Kidney capillary endothelial cell (primary cell): ENCODE measurements around the gene PDK2.

Experiments used
- DNase-seq: peaks from one replicate; pipeline ENCODE4 v3.0.0-alpha.2; 2018; ENCODE audit warnings: low spot score

Gene PDK2

DNA sequence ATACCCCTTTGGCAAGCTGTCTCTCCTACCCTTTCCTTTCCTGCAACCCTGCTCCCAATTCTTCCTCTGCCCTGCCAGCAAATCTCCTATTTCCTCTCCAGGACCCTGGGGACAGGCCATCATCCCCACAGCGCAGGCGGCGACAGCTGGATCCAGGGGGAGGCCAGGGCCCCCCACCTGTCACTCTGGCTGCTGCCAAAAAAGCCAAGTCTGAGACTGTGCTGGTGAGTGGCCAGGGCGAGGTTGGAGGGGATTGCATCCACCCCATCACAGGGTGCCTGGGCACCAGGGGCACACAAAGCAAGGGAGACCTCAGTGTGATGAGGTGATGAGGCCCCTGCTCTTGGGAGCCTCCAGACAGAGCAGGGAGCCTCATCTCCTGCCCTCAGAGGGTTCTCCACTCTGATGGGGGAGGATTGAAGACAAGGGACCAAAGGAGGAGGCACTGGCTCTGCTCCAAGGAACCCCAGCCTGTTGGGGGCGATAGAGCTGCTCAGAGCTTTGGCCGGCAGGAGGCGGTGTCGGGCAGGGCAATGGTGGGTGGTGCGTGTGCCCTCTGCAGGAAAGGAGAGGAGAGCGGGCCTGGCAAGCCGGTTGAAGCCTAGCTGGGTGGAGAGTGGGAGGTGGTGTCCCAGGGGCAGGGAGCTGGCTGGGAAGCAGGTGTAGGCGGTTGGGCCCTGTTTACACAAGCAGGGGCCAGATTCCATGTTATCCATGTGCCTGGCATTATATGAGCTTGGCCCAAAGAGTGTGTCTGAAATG, 15.6 kb upstream of the PDK2 start:
- DNase-seq, result no peak

DNA sequence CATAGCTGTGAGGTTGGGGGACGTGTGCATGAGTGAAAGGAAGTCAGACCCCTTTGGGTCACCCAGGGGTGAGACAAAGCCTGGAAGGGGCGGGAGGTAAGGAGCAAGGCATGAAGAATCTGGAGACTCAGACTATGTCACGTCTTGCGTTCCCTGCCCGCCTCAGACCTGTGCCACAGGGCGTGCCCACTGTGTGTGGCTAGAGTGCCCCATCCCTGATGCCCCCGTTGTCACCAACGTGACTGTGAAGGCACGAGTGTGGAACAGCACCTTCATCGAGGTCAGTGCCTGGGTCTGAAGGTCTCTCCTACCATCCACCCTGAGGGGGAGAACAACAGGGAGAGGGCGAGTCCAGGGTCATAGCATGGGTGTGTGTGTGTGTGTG, 15.1 kb upstream of the PDK2 start:
- no peak for DNase-seq

DNA sequence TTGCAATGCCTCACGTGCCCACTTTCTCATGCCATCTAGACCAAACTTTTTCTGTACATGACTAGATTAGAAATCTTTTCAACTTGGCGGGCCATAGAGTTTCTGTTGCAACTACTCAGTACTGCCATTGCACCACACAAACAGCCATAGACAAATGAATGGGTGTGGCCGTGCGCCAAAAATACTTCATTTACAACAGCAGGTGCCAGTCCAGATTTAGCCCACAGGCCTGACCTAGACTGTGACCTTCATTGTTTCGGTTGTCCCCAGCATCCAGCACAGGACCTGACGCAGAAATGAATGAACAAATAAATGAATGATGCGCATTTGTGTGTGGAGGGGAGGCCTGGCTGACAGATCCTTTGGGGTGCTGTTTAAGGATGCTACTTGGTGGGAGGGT, 14.3 kb upstream of the PDK2 start:
- DNase-seq, result no peak

DNA sequence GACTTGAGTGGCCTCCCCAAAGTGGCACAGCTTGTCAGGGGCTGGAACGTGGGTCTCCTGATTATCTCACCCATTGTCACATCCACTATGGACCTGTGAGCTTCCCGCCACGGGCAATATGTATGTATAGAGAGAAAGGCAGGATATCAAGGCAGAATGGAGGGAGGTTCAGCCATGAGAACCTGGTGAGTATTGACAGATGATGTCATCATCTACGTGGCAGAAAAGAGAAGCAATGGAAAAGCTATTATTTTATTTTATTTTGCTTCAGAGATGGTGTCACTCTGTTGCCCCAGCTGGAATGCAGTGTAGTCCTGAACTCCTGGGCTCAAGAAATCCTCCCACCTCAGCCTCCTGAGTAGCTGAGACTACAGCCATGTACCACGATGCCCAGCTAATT, 13.4 kb upstream of the PDK2 start:
- no peak for DNase-seq

DNA sequence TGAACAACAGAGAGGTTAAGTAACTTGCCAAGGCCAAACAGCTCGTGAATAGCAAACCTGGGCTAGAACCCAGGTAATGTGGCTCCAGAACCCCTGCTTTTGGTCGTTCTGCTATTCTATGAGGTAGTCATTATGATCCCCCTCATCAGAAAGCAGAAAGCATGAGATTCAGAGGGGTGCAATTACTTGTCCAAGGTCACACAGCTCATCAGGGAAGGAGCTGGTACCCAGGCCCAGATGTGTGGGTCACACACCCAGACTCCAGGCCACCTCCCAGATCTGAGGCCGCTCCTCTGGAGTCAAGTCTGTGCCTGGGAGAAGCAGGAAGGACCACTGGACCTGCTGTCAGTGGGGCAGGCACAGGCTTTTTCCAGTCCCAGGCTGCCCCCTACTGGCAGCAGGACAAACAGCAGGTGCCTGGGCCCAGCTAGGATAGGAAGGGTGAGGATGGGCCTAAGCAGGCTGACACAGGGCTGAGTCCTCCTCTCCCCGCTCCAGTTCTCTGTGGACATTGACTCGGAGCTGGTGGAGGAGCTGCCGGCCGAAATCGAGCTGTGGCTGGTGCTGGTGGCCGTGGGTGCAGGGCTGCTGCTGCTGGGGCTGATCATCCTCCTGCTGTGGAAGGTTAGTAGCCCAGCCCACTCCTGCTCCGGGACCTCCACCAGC, 7.8 kb upstream of the PDK2 start:
- peak; percentile 51 for DNase-seq

DNA sequence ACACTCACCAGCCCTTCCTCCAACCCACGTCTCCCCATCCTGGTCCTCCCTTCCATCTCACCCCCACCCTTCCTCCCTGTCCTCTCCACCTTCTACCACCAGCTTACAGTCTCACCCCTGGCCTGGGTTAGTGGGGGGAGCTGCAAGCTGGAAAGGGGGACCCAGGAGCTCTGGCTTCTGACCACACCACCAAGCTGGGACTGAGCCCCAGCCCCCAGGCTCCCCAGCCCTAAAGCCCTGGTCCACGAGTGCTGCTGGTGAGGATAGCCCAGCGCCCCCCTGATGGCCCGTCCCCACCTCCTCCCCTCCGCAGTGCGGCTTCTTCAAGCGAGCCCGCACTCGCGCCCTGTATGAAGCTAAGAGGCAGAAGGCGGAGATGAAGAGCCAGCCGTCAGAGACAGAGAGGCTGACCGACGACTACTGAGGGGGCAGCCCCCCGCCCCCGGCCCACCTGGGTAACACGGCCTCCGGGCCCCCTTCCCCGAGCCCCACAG, 7.2 kb upstream of the PDK2 start:
- DNase-seq, result no peak

DNA sequence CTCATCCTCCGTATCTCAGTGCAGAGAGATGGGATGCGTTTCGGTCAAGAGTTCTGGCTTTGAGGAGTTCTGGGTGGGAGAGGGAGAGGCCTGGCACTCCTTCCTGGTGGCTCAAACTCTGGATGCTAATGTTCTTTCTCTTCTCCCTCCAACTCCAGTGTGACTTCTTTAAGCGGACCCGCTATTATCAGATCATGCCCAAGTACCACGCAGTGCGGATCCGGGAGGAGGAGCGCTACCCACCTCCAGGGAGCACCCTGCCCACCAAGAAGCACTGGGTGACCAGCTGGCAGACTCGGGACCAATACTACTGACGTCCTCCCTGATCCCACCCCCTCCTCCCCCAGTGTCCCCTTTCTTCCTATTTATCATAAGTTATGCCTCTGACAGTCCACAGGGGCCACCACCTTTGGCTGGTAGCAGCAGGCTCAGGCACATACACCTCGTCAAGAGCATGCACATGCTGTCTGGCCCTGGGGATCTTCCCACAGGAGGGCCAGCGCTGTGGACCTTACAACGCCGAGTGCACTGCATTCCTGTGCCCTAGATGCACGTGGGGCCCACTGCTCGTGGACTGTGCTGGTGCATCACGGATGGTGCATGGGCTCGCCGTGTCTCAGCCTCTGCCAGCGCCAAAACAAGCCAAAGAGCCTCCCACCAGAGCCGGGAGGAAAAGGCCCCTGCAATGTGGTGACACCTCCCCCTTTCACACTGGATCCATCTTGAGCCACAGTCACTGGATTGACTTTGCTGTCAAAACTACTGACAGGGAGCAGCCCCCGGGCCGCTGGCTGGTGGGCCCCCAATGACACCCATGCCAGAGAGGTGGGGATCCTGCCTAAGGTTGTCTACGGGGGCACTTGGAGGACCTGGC, 6.0 kb upstream of the PDK2 start:
- no peak for DNase-seq

DNA sequence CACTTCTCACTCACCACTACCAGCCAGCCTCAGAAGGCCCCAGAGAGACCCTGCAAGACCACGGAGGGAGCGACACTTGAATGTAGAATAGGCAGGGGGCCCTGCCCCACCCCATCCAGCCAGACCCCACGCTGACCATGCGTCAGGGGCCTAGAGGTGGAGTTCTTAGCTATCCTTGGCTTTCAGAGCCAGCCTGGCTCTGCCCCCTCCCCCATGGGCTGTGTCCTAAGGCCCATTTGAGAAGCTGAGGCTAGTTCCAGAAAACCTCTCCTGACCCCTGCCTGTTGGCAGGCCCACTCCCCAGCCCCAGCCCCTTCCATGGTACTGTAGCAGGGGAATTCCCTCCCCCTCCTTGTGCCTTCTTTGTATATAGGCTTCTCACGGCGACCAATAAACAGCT, 5.1 kb upstream of the PDK2 start:
- DNase-seq, result no peak

DNA sequence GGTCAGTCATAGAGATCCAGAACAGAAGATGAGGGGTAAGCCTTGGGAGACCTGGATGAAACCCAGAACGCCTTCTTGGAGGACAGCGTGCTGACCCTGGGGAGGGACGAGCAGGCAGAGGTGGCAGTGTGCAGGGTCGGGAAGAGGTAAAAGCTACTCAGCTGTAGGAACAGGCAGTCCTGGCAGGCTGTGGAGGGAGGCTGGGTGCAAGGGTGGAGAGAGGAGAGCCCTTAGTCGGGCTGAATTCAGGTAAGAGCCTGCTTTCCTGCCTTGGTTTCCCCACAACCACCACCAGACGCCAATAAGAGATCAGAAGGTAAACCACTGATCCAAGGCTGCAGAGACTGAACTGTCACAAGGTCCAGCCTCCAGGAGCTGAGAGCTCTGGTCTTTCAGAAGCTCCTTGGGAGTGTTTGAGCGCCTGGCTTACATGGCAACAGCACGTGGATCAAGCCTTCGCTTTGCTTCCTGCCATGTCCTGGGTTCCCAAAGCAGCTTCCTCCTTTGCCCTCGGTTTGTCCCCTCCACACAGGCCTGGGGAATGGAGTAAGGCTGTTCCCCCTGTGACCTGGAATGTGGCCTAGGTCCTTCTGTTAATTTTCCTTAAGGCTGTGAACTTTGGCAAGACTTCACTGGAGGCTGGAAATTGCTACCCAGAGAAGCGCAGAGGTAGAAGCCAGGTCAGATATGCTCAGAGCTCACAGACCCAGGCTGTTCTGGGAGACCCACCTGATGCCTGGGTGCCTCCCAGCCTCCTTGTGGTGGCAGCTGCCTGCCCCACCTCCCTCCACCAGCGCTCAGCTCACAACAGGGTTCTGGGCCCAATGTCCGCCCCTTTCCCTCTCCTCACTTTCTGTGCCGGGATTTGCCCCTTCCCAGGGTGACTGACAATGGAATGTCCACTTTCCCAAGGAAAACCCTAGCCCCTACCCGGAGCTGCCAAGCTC, 3.9 kb upstream of the PDK2 start:
- no peak for DNase-seq

DNA sequence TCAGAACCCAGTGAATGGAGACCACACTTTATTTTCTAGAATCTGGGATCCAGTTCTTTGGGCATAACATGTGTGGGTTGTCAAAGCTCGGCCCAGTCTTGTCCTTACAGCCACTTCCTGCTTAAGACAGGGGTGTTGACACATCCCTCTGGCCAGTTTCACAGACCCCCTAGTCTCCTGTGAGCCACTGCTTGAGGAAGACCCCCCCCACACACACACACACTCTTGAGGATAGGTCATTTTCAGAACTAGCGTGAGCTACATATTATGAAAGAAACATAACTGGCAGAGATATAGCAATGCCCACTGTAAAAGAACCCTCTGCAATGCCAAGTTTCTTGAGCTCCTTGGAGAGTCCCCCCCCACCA, 3.2 kb upstream of the PDK2 start:
- no peak for DNase-seq

DNA sequence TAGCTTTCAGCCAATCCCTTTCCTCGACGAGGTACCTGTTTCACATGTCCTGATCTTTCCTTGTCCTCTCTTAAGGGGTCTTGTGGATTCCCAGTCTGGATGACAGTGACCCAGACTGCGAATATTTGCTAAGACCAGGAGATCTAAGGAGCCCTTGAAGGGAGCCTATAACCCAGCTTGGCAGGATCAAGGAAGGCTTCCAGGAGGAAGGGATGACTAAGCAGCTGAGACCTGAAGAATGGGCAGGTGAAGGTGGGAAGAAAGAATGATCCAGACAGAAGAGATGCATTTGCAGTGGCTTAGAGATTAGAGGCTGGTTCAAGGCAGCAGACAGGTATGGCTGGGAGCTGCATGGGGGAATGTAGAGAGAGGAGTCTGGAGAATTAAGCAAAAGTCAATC, 1.9 kb upstream of the PDK2 start:
- DNase-seq, result no peak

DNA sequence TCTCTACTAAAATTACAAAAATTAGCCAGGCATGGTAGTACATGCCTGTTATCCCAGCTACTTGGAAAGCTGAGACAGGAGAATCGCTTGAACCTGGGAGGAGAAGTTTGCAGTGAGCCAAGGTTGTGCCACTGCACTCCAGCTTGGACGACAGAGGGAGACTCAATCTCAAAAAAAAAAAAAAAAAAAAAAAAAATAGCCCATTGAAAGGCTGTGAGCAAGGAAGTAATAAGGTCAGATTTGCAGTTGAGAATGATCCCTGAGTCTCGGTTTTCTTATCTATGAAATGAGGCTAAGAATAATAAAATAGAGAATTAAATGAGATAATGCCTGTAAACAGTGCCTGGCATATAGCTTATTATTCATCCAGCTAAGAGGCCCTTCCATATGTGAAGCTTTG, 1.3 kb upstream of the PDK2 start:
- no peak for DNase-seq

DNA sequence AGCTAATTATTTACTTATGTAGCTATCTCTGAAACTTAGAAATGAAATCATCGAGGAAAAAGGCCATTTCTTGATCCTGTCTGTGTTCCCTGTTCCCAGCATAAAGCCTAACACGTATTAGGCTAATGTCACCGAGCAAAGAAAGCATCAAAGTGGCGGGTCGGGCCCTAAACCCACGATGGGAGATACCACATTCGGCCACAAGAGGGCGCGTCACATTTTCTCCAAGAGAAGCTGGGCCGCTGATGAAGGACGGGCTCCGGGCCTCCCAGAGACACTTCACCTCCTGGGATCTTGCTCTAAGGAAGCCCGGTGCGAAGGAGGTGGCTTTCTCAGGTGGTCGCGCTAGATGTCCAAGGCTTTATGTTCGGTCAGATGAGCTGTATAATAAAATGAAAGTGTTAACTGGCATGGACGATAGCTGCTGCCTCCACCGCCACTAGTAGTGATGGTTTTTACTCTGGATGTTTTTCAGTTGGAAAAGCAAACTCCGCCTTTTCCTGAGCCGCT, 853 bp upstream of the PDK2 start:
- DNase-seq, result peak; percentile 81

DNA sequence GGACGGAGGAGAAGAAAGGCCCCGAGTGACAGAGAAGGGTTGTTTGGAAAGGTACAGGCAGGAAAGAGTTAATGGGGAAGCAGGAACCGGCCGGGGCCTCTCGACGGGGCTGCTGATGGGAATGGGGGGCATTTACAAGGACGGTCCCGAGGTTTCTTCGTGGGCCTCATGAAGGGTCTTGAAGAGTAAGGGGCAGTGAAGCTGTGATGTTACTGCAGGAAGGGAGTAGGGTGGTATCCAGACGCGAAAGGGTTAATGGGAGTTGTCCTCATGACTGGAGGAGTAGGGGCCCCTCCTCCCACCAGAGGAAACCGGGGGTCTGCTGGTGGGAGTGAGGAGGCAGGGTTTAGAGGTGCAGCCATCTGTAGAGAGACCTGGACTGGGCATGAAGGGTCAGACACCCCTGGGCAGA, 481 bp downstream of the PDK2 start:
- DNase-seq, result no peak

DNA sequence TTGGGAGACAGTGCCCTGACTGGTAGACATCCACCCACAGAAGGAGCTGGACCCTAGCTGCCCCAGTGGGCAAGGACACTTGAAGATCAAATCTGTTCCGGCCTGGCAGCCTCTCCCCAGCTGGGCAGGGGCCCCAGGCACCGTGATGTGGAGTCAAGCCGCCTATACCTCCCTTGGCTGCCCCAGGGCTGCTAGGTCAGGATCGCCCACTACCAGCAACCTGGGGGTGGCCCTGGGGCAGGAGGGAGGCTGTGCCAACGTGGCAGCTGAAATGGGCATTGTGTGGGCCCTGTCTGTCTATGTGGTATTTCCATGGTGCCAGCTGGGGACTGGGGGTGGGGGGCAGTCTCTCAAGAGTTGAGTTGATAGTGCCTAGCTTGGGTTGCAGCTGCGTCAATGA, 941 bp downstream of the PDK2 start:
- DNase-seq, result no peak

DNA sequence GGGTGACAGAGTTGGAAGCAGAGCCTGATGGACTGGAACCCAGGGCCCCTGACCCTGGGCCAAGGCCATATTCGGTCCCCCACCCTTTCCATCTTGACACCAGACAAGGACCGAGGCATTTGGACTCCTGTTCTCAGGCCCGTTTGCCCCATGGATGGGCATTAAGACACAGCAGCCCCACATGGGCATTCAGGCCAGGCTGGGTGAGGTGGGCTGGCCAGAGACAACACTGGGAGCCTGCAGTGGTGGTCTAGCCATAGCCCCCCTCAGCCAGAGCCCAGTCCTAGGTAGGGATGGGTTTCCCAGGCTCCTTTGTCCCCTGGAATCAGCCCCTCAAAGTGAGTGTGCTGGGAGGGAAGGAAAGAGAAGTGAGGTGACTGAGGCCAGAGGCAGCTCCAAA, 1.6 kb downstream of the PDK2 start:
- DNase-seq, result no peak

DNA sequence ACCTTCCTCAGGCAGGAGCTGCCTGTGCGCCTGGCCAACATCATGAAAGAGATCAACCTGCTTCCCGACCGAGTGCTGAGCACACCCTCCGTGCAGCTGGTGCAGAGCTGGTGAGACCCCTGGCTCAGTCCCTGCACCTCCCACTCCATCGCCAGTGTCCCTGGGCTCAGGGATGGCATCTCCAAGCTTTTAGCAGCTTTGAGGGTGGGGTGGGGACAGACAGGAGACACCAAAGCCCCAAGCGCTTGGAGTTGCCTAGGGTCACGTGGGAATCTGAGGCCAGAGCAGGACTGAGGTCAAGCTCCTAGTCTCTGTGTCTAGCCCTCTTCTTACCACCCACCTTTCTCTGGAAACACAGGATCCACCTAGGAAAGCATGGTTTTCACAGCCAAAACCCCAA, 2.3 kb downstream of the PDK2 start:
- no peak for DNase-seq

DNA sequence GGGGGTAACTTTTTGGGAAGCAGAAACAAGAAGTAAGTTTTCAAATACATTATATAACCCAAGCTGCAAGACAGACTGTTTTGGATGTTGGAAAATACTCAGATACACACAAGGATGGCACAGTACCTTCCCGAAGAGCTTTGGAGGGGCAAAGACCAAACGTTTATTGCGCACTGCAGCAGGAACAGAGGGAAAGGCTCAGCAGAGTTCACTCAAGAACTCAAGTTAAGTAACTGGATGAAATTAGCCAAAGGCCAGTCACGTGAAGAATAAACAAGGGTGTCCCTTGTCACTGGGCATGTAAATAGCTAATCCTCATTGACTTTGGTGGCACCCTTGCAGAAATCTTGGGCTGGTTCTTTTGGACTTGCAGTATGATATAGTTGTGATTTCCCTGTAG, 2.8 kb downstream of the PDK2 start:
- no peak for DNase-seq

DNA sequence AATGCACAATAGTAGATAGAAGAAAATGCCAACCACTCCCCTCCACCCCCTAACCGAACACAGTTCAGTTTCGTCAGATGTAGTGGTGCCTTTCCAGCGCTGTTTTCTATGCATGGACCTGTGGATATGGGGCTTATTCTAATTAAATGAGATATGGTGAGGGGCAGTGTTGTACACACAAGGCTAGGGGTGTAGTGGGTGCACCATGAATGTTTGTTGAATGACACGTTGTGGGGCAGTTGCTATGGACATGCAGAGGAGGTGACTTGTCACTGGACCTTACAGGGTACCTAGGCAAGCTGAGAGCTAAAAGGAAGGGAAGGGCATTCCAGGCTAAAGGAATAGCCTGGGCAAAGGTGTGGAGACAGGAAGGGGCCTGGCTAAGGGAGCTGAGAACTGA, 3.4 kb downstream of the PDK2 start:
- DNase-seq, result no peak

DNA sequence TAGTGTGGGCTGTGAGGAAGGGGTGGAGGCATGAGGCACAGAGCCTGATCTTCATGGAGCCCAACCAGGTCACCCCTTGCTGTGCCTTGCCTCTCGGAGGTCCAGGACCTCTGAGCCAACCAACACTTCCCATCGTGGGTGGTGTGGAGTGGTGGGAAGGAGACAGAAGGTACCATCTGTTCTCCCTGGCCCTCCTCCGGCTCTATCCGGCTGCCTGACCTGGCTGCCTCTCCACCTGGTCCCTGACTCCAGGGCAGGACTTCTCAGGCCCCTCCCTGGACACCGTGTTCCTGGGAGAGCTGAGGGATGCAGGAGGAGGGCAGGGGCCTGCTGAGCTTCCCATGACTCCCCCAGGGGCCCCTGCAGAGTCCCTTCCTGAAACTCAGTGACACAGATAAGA, 3.9 kb downstream of the PDK2 start:
- DNase-seq, result no peak

DNA sequence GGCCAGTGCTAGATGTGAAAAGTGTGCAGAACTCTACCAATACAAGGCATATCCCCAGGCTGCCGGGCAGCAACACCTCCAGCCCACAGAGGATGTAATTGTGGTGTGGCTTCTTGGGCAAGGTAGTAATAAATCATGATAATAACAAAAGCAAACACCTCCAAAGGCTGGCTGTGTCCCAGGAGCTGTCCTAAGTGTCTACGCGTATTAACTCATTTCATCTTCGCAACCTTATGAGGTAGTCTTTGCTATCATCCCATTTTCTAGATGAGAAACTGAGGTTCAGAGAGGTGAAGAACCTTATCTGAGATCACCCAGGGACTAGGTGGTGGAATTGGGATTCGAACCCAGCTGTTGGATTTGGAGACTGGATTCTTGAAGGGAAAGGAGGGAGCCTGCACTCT, 5.3 kb downstream of the PDK2 start:
- no peak for DNase-seq

DNA sequence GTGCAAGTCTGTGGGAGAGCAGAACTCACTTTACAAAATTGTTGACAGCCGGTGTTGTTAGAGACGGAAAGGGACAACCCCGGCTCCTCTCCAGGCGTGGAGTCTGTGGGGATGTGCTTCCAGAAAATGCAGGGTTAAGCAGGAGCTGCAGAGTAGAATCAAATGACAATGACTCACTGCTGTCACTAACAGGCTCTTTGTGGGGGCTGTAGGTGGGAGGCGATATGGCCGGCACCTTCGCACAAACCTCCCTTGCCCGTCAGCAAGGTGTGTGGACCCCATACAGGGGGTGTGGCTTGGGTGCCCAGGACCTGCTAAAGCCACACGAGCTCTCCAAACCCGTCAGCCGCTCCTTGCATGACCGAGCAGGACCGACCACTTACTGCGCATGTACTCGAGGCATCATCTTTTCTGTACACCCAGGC, 5.8 kb downstream of the PDK2 start:
- no peak for DNase-seq
